Psoas muscle (tissue), 8 donors: ENCODE results near the gene MRPL52. TPM values are rescaled to one million over a fixed set of nuclear protein-coding genes. Genes with fewer than 3 reads are reported as not detected.

Experiments
- ATAC-seq, 4 donors: fragments of 200-7000 bp; cut with Tn5 transposase; one replicate each; pipeline ENCODE4 v1.9.1; 2020; ENCODE audit warnings: moderate library complexity in 3 of 4, mild to moderate bottlenecking in 2 of 4
- DNase-seq, 2 donors: peaks; one replicate each; pipeline ENCODE4 v3.0.0-alpha.2; 2020
- H3K27ac ChIP-seq: fragments of 200-600 bp; one replicate; pipeline ENCODE4 v1.8.0; 2022
- H3K27me3 ChIP-seq, 3 donors: fragments of 200-600 bp in 1 of 3; one replicate each; pipeline versions ENCODE4 v1.6.1 to v1.8.0; 2013 to 2022; ENCODE audit warnings: low read length in 2 of 3, mild to moderate bottlenecking in 2 of 3, moderate library complexity in 1 of 3; ENCODE audit not compliant: insufficient read depth in 3 of 3
- H3K36me3 ChIP-seq, 2 donors: fragments of 200-600 bp in 1 of 2; one replicate each; pipeline versions ENCODE4 v1.6.1 to v1.8.0; 2013 to 2022; ENCODE audit warnings: low read depth in 1 of 2, mild to moderate bottlenecking in 1 of 2, moderate library complexity in 1 of 2; ENCODE audit not compliant: insufficient read depth in 1 of 2
- H3K4me1 ChIP-seq: fragments of 200-600 bp; one replicate; pipeline ENCODE4 v1.8.0; 2022
- H3K4me3 ChIP-seq: fragments of 200-600 bp; one replicate; pipeline ENCODE4 v1.8.0; 2022; ENCODE audit warnings: mild to moderate bottlenecking
- H3K9me3 ChIP-seq: fragments of 200-600 bp; one replicate; pipeline ENCODE4 v1.8.0; 2022
- WGBS, 3 donors: extraction: QIAGEN DNeasy Blood & Tissue Kit; methylation state at CpG; one replicate each; pipeline versions ENCODE4 v1.1.6 to v1.1.7; 2013; 5-methylcytosine and 5-hydroxymethylcytosine counted together
- intact Hi-C, 2 donors: fragments of 100-400 bp; cut with DNase I; formaldehyde crosslinking; loops; one replicate each; pipeline versions ENCODE4 v1.11.0 to v1.14.2; 2022
- polyA plus RNA-seq, 3 donors: library from polyadenylated mRNA; stranded (reverse); fragments of 200-250 nt; gene quantifications; one replicate each; pipeline ENCODE4 v1.2.3, GENCODE V29; 2013
- total RNA-seq, 4 donors: library from RNA; stranded (reverse); fragmentation: NEBNext Ultra II Directional in 2 of 4; extraction: Animal tissue kit (Norgen Biotek cat#: 25700) in 2 of 4; gene quantifications; one replicate each; pipeline versions ENCODE4 v1.2.1 to v1.2.4, GENCODE V29; 2021 to 2023
- TF ChIP-seq, protein P1 (sequence below): fragments of 200-600 bp; IDR thresholded peaks from one replicate; pipeline ENCODE4 v1.8.0; 2022; ENCODE audit warnings: antibody characterized with exemption
- donor health status: healthy with polysubstance abuse.
- donor health status: DM: no; HTN: no; CAD: no; lungs with moderate emphysema.
- donor health status: Bipolar disorder and iron deficiency.
- donor health status: healthy.
- donor health status: DM: yes; HTN: yes; CAD: no.
- donor health status: DM: no; HTN: no; CAD: no.
- donor health status: DM: no; HTN: no; CAD: no.
- donor health status: DM: yes; HTN: yes; CAD: no.

The MRPL52 gene
- total and polyA plus RNA-seq, 7 donors: 79.1 to 246 (median 91.2) TPM

DNA sequence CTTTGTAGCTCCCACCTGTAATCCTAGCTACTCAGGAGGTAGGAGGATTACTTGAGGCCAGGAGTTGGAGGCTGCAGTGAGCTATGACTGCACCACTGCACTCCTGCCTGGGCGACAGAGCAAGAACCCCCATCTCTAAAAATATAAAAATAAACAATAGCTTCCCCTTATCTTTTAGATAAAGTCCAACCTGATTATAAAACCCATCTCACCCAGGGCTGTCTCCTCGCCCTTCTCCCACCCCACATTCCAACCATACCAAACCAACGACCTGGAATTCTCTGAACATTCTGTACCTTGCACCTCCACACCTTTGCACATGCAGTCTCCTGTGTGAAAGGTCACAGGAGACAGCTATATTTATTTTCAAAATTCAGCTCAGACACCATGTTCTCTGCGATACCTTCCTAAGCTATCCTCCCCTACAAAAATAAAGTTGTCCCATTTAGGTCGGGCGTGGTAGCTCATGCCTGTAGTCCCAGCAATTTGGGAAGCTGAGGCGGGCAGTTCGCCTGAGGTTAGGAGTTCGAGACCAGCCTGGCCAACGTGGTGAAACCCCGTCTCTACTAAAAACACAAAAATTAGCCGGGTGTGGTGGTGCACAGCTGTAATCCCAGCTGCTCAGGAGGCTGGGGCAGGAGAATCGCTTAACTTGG lies 22.1 kb upstream of the MRPL52 start:
- no peaks in the 10 kb centered on the region for H3K27me3 ChIP-seq
- H3K36me3 ChIP-seq: no peaks in the 10 kb centered on the region
- ATAC-seq (no peak), DNase-seq (no peak)
- WGBS, 3 donors: 79 to 81% (median 80%) methylated on average over 13 of the region's 13 CpGs
- TF ChIP-seq, protein P1, sequence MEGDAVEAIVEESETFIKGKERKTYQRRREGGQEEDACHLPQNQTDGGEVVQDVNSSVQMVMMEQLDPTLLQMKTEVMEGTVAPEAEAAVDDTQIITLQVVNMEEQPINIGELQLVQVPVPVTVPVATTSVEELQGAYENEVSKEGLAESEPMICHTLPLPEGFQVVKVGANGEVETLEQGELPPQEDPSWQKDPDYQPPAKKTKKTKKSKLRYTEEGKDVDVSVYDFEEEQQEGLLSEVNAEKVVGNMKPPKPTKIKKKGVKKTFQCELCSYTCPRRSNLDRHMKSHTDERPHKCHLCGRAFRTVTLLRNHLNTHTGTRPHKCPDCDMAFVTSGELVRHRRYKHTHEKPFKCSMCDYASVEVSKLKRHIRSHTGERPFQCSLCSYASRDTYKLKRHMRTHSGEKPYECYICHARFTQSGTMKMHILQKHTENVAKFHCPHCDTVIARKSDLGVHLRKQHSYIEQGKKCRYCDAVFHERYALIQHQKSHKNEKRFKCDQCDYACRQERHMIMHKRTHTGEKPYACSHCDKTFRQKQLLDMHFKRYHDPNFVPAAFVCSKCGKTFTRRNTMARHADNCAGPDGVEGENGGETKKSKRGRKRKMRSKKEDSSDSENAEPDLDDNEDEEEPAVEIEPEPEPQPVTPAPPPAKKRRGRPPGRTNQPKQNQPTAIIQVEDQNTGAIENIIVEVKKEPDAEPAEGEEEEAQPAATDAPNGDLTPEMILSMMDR: no peak
- H3K9me3 ChIP-seq: no peaks in the 10 kb centered on the region
- intact Hi-C loops: no loop called here
- H3K27ac ChIP-seq: no peak overlapping the region
- no peaks in the 10 kb centered on the region for H3K4me1 ChIP-seq
- H3K4me3 ChIP-seq: no peak overlapping the region

DNA sequence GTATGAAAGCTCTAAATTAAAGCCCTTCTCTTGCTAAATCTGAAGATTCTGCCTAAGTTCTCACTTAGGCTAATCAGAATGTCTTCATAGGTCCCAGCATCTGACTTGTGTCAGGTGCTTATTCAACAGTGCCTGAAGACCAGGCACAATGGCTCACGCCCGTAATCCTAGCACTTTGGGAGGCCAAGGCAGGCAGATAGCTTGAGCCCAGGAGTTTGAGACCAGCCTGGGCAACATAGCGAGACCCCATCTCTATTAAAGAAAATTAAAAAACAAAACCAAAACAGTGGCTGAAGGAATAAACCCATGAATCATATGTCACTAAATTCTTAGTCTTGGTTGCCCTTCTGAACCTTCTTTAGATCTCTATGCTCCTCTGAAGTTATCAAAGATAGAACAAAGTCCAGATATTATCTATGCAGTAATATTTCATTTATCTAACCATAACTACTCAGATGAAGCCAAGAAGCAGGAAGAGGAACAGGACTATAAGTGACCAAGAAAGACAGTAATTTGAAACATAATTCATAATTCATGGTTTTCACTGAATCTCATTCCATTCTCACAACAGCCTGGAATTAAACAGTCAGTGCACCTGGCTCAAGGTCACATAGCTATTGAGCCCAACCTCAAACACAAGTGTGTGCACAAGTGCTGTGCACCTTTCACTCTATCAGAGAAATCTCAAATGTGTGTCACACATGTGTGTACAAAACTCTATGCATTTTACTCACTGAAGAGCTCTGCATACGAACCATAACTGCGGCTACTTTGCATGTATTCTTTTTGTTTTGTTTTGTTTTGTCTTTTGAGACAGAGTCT lies 21.1 kb upstream of the MRPL52 start:
- TF ChIP-seq, protein P1: no peak
- WGBS, 3 donors: 87 to 94% (median 92%) methylated on average over 5 of the region's 5 CpGs
- H3K27ac ChIP-seq: no peak overlapping the region
- H3K9me3 ChIP-seq: no peaks in the 10 kb centered on the region
- H3K4me3 ChIP-seq: no peak overlapping the region
- no peak for ATAC-seq
- H3K27me3 ChIP-seq: peaks cover 0 to 2% (median 0%) of the 10 kb centered on the region in 3 donors
- H3K4me1 ChIP-seq: no peaks in the 10 kb centered on the region
- intact Hi-C loops: no loop called here
- DNase-seq: no peak
- no peaks in the 10 kb centered on the region for H3K36me3 ChIP-seq

DNA sequence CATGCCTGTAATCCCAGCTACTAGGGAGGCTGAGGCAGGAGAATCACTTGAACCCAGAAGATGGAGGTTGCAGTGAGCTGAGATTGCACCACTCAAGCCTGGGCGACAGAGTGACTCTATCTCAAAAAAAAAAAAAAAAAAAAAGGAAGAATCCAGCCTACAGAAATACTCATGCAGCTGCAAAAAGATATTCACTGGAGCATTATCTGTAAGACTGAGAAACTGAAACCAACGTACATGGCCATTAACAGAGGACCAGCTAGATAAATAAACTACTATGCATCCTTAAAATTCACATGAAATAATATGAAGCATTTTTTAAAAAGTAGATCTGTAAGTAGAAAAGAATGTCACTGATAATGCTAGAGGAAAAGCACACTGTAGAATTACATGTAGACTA lies 18.0 kb upstream of the MRPL52 start:
- H3K4me3 ChIP-seq: no peak overlapping the region
- intact Hi-C loops: loop anchor here in 1 of 2 donors (10.0 kb wide), 1 partner anchor 427 kb away; no protein-coding TSS in a partner anchor
- no peaks in the 10 kb centered on the region for H3K4me1 ChIP-seq
- TF ChIP-seq, protein P1: no peak
- 53 to 58% (median 56%) methylated on average over 2 of the region's 2 CpGs for WGBS, 3 donors
- H3K27me3 ChIP-seq: peaks cover 0 to 2% (median 0%) of the 10 kb centered on the region in 3 donors
- ATAC-seq: no peak
- H3K36me3 ChIP-seq: no peaks in the 10 kb centered on the region
- no peak overlapping the region for H3K27ac ChIP-seq
- no peak for DNase-seq
- H3K9me3 ChIP-seq: no peaks in the 10 kb centered on the region

DNA sequence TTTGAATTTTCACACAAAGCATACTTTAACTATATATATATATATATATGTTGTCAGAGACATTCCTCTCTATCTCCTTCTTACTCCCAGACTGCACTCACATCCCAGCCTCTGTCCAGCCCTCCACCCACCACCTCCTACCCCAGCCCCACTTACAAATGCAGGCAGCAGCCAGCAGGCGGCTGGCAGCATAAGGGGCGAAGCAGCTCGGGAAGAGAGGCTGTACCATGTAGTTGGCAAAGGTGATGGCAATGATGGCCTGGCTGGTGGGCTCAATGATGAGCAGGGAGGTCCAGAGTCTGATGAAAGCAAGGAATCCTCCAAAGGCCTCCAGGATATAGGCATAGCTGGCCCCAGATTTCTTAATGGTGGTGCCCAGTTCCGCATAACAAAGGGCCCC lies 16.9 kb upstream of the MRPL52 start:
- 84 to 87% (median 87%) methylated on average over 4 of the region's 4 CpGs for WGBS, 3 donors
- Histone ChIP-seq H3K4me3 (no peak overlapping the region), H3K27me3 (peaks cover 0 to 2% (median 0%) of the 10 kb centered on the region in 3 donors), H3K4me1 (no peaks in the 10 kb centered on the region), H3K27ac (no peak overlapping the region), H3K36me3 (no peaks in the 10 kb centered on the region), H3K9me3 (no peaks in the 10 kb centered on the region)
- intact Hi-C loops: loop anchor here in 1 of 2 donors (10.0 kb wide), 1 partner anchor 428 kb away; no protein-coding TSS in a partner anchor
- ATAC-seq (no peak), DNase-seq (no peak)
- TF ChIP-seq, protein P1: no peak
